Right cardiac atrium (tissue), 5 donors: ENCODE data around the gene PPP1R1B. TPM values are rescaled to one million over a fixed set of nuclear protein-coding genes. Genes with fewer than 3 reads are reported as not detected.
A peak's percentile ranks its signal among the peaks of the same experiment; 100 is the strongest.

Source experiments
- ATAC-seq, 2 donors: fragments of 200-7000 bp; cut with Tn5 transposase; one replicate each; pipeline versions ENCODE4 v1.8.0 to v1.9.1; 2020; ENCODE audit warnings: moderate library complexity in 2 of 2, mild to moderate bottlenecking in 1 of 2
- DNase-seq, 3 donors: peaks; one replicate each; pipeline ENCODE4 v3.0.0-alpha.2; 2020
- H3K27ac ChIP-seq: one replicate; pipeline ENCODE4 v1.5.1; 2013; ENCODE audit warnings: mild to moderate bottlenecking, low read length, control low read depth, moderate library complexity
- H3K27me3 ChIP-seq: one replicate; pipeline ENCODE4 v1.6.1; 2013; ENCODE audit not compliant: control insufficient read depth, insufficient read depth
- H3K4me1 ChIP-seq: one replicate; pipeline ENCODE4 v1.6.1; 2013; ENCODE audit warnings: low read length; ENCODE audit not compliant: control insufficient read depth, insufficient read depth
- H3K4me3 ChIP-seq: one replicate; pipeline ENCODE4 v1.5.1; 2013; ENCODE audit warnings: low read length, control low read depth
- H3K9me3 ChIP-seq: one replicate; pipeline ENCODE4 v1.6.1; 2013; ENCODE audit warnings: low read length; ENCODE audit not compliant: control insufficient read depth
- WGBS: extraction: QIAGEN DNeasy Blood & Tissue Kit; methylation state at CpG from one replicate; pipeline ENCODE4 v1.1.7; 2013; 5-methylcytosine and 5-hydroxymethylcytosine counted together
- intact Hi-C, 4 donors: fragments of 100-400 bp; cut with DNase I; formaldehyde crosslinking; loops; one replicate each; pipeline versions ENCODE4 v1.11.0 to v1.14.0; 2022 to 2023
- polyA plus RNA-seq: library from polyadenylated mRNA; stranded (reverse); fragments of 200-250 nt; gene quantifications from one replicate; pipeline ENCODE4 v1.2.3, GENCODE V29; 2013
- total RNA-seq, 4 donors: library from RNA; stranded (reverse); fragmentation: NEBNext Ultra II Directional; extraction: Animal tissue kit (Norgen Biotek cat#: 25700); gene quantifications; one replicate each; pipeline ENCODE4 v1.2.1, GENCODE V29; 2021
- donor health status: healthy with polysubstance abuse.
- donor health status: DM: no; HTN: yes; CAD: no.
- donor health status: DM: no; HTN: no; CAD: no.
- donor health status: DM: no; HTN: yes; CAD: no; lungs with severe emphysema.
- donor health status: DM: yes; HTN: yes; CAD: no.

The PPP1R1B gene
- total and polyA plus RNA-seq, 5 donors = 2.0 to 6.6 (median 2.6) TPM

GRCh38 chr17:39660397-39661385 is 33.9 kb downstream of the PPP1R1B start:
- Histone ChIP-seq H3K4me3 (no peak overlapping the region), H3K27ac (peak overlapping the region; percentile 68), H3K27me3 (no peaks in the 10 kb centered on the region), H3K9me3 (no peaks in the 10 kb centered on the region), H3K4me1 (peaks cover 6% of the 10 kb centered on the region)
- 66% methylated on average over 35 of the region's 35 CpGs for WGBS
- DNase-seq (peak in 2 of 3 donors; percentile 79 to 86), ATAC-seq (peak; percentile 9 to 41)
- intact Hi-C loops = loop anchor here in 1 of 4 donors (10.0 kb wide), 1 partner anchor 64 kb away; no protein-coding TSS in a partner anchor

- H3K4me3 ChIP-seq = no peak overlapping the region
- no peak for ATAC-seq
- peak overlapping the region; percentile 68 for H3K27ac ChIP-seq
- intact Hi-C loops = loop anchor here in 1 of 4 donors (10.0 kb wide), 1 partner anchor 63 kb away; no protein-coding TSS in a partner anchor
- no peaks in the 10 kb centered on the region for H3K27me3 ChIP-seq
- H3K4me1 ChIP-seq = peaks cover 6% of the 10 kb centered on the region
- 86% methylated on average over 8 of the region's 8 CpGs for whole genome bisulfite sequencing
- H3K9me3 ChIP-seq = no peaks in the 10 kb centered on the region
- DNase-seq = peak in 2 of 3 donors; percentile 37 to 56
Observed at GRCh38 chr17:39661744-39662541, 35.2 kb downstream of the PPP1R1B start.

- no peaks in the 10 kb centered on the region for H3K27me3 ChIP-seq
- no peak overlapping the region for H3K27ac ChIP-seq
- intact Hi-C loops = loop anchor here in 1 of 4 donors (10.0 kb wide), 1 partner anchor 62 kb away; no protein-coding TSS in a partner anchor
- no peaks in the 10 kb centered on the region for H3K9me3 ChIP-seq
- no peak overlapping the region for H3K4me3 ChIP-seq
- peaks cover 6% of the 10 kb centered on the region for H3K4me1 ChIP-seq
- DNase-seq = peak in 2 of 3 donors; percentile 64 to 77
- ATAC-seq = no peak
- WGBS = 78% methylated on average over 22 of the region's 22 CpGs
Observed at GRCh38 chr17:39662551-39663339, 36.0 kb downstream of the PPP1R1B start.

GRCh38 chr17:39663340-39663687 is 36.6 kb downstream of the PPP1R1B start:
- no peaks in the 10 kb centered on the region for H3K27me3 ChIP-seq
- intact Hi-C loops = loop anchor here in 1 of 4 donors (10.0 kb wide), 1 partner anchor 61 kb away; no protein-coding TSS in a partner anchor
- ATAC-seq = no peak
- no peak overlapping the region for H3K4me3 ChIP-seq
- H3K4me1 ChIP-seq = peaks cover 6% of the 10 kb centered on the region
- DNase-seq = peak in 1 of 3 donors; percentile 48
- WGBS = 61% methylated on average over 4 of the region's 4 CpGs
- H3K27ac ChIP-seq = no peak overlapping the region
- no peaks in the 10 kb centered on the region for H3K9me3 ChIP-seq

GRCh38 chr17:39663688-39664580 is 37.2 kb downstream of the PPP1R1B start:
- no peak for ATAC-seq
- H3K27me3 ChIP-seq = no peaks in the 10 kb centered on the region
- H3K27ac ChIP-seq = peak overlapping the region; percentile 90
- H3K4me3 ChIP-seq = no peak overlapping the region
- H3K9me3 ChIP-seq = no peaks in the 10 kb centered on the region
- H3K4me1 ChIP-seq = peaks cover 4% of the 10 kb centered on the region
- peak in 2 of 3 donors; percentile 71 to 79 for DNase-seq
- WGBS = 39% methylated on average over 17 of the region's 17 CpGs
- intact Hi-C loops = loop anchor here in 1 of 4 donors (10.0 kb wide), 1 partner anchor 61 kb away; no protein-coding TSS in a partner anchor

GRCh38 chr17:39664581-39665561 is 38.1 kb downstream of the PPP1R1B start, which contains the start of gene TCAP:
Gene TCAP (plus strand): TSS chr17:39665349. CDS start chr17:39665360, 11 bp downstream.
- DNase-seq (peak in 2 of 3 donors; percentile 72 to 81), ATAC-seq (peak; percentile 38)
- Histone ChIP-seq H3K27me3 (no peaks in the 10 kb centered on the region), H3K4me1 (peaks cover 4% of the 10 kb centered on the region), H3K27ac (peak within 1 kb of the TSS; percentile 90), H3K4me3 (peak within 1 kb of the TSS; percentile 25), H3K9me3 (no peaks in the 10 kb centered on the region)
- intact Hi-C loops = loop anchor here in 1 of 4 donors (10.0 kb wide), 1 partner anchor 60 kb away; no protein-coding TSS in a partner anchor
- 35% methylated on average over 15 of the region's 15 CpGs for WGBS

- Histone ChIP-seq H3K4me3 (peak overlapping the region; percentile 25), H3K27ac (peak overlapping the region; percentile 73), H3K4me1 (no peaks in the 10 kb centered on the region), H3K9me3 (no peaks in the 10 kb centered on the region), H3K27me3 (no peaks in the 10 kb centered on the region)
- WGBS = 47% methylated on average over 17 of the region's 17 CpGs
- ATAC-seq (peak; percentile 0 to 1), DNase-seq (peak in 1 of 3 donors; percentile 73)
- intact Hi-C loops = loop anchor here in 1 of 4 donors (10.0 kb wide), 1 partner anchor 59 kb away; no protein-coding TSS in a partner anchor
Observed at GRCh38 chr17:39665642-39666224, 39.0 kb downstream of the PPP1R1B start.

GRCh38 chr17:39666231-39666600 is 39.5 kb downstream of the PPP1R1B start:
- no peaks in the 10 kb centered on the region for H3K27me3 ChIP-seq
- peak overlapping the region; percentile 25 for H3K4me3 ChIP-seq
- intact Hi-C loops = loop anchor here in 1 of 4 donors (10.0 kb wide), 1 partner anchor 59 kb away; no protein-coding TSS in a partner anchor
- H3K4me1 ChIP-seq = no peaks in the 10 kb centered on the region
- H3K27ac ChIP-seq = peak overlapping the region; percentile 73
- H3K9me3 ChIP-seq = no peaks in the 10 kb centered on the region
- ATAC-seq (peak in 1 of 2 donors; percentile 1), DNase-seq (no peak)
- 38% methylated on average over 2 of the region's 2 CpGs for WGBS
